PFSK-1 (cell line): Measurements from ENCODE around the gene SLC27A4.

ENCODE experiments used
- FOXP2 ChIP-seq: optimal IDR thresholded peaks from 2 replicates; pipeline ENCODE3; 2011; ENCODE audit warnings: borderline replicate concordance, control low read depth, inconsistent platforms; ENCODE audit not compliant: insufficient read depth; ENCODE audit errors: extremely low read length, extremely low read depth
- POLR2AphosphoS5 ChIP-seq: IDR thresholded peaks from 2 replicates; pipeline ENCODE4 v1.6.1; 2012; ENCODE audit warnings: low read depth, mild to moderate bottlenecking, control low read depth, low read length, moderate library complexity
- REST ChIP-seq, 2 experiments: IDR thresholded peaks; 2 replicates each; pipeline versions ENCODE4 v1.6.1 to v1.8.0; 2011 to 2012; ENCODE audit warnings: low read depth in 2 of 2, low read length in 2 of 2, control low read depth in 1 of 2, inconsistent platforms in 1 of 2, mild to moderate bottlenecking in 1 of 2, moderate library complexity in 1 of 2; ENCODE audit not compliant: insufficient read depth in 1 of 2
- SIN3A ChIP-seq: IDR thresholded peaks from 2 replicates; pipeline ENCODE4 v1.6.1; 2012; ENCODE audit warnings: mild to moderate bottlenecking, low read length, moderate library complexity, borderline replicate concordance; ENCODE audit not compliant: insufficient read depth
- TAF1 ChIP-seq: IDR thresholded peaks from 2 replicates; pipeline ENCODE4 v1.6.1; 2012; ENCODE audit warnings: low read length, control low read depth, borderline replicate concordance; ENCODE audit not compliant: insufficient read depth

SLC27A4 gene

GRCh38 chr9:128343855-128344254 lies 3.5 kb downstream of the SLC27A4 start:
- TF ChIP-seq FOXP2 (no peak), TAF1 (no peak), SIN3A (no peak), REST (IDR thresholded peaks at IDR 0.05; ENCODE audit: insufficient read depth in 1 of 2, low read depth in 2 of 2, low read length in 2 of 2) (no peak), POLR2AphosphoS5 (no peak)

- TF ChIP-seq SIN3A (no peak), FOXP2 (no peak), REST (IDR thresholded peaks at IDR 0.05; ENCODE audit: insufficient read depth in 1 of 2, low read depth in 2 of 2, low read length in 2 of 2) (no peak), TAF1 (no peak), POLR2AphosphoS5 (no peak)
Measured at GRCh38 chr9:128344931-128345605, 4.7 kb downstream of the SLC27A4 start.

GRCh38 chr9:128349125-128349524 lies 8.8 kb downstream of the SLC27A4 start:
- TF ChIP-seq FOXP2 (no peak), SIN3A (no peak), TAF1 (no peak), POLR2AphosphoS5 (no peak), REST (IDR thresholded peaks at IDR 0.05; ENCODE audit: insufficient read depth in 1 of 2, low read depth in 2 of 2, low read length in 2 of 2) (no peak)

DNA sequence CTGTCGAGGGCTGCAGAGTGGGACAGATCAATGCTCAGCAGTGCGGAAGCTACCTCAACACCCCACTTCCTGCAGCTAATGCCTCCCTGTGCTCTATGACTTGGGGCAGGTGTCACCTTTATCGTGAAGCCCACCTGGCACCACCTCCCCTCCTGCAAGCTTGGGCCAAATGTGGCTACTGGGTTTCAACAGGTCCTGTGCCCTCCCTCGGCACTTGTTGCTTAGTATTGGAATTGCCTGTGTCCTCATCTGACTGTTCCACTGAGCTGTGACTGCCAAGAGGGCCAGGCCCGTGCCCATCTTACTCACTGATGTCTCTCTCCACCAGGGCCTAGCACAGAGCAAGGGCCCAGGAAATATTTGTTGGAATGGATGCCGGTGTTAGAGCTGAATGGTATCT lies 9.4 kb downstream of the SLC27A4 start:
- TF ChIP-seq REST (IDR thresholded peaks at IDR 0.05; ENCODE audit: insufficient read depth in 1 of 2, low read depth in 2 of 2, low read length in 2 of 2) = no peak
- TF ChIP-seq TAF1 = no peak
- no peak for TF ChIP-seq FOXP2
- no peak for TF ChIP-seq POLR2AphosphoS5
- TF ChIP-seq SIN3A = no peak

GRCh38 chr9:128355451-128355850 lies 15.1 kb downstream of the SLC27A4 start:
- TF ChIP-seq POLR2AphosphoS5 (no peak), TAF1 (no peak), SIN3A (no peak), FOXP2 (no peak), REST (IDR thresholded peaks at IDR 0.05; ENCODE audit: insufficient read depth in 1 of 2, low read depth in 2 of 2, low read length in 2 of 2) (no peak)
